ENCODE results near the gene DGKE. TPM values are rescaled to one million over a fixed set of nuclear protein-coding genes. Genes with fewer than 3 reads are reported as not detected.

The DGKE gene
- total and polyA plus RNA-seq, 2 of the 13 experiments (the other 11 are each of a cell fraction or from before 2014, with no cell fraction given) = 3.2 to 5.3 TPM

GRCh38 chr17:56833809-56834379 lies at the start of gene DGKE, which contains the start of gene C17orf67 (continued):
- TF ChIP-seq ZSCAN22 (CRISPR knock-in tag; IDR thresholded peaks at IDR 0.05) (0 out of 2 replicates have a peak, but pooled peaks have one; percentile 24), SKI (IDR thresholded peaks at IDR 0.05; ENCODE audit: partially characterized antibody) (no peak), MTF1 (CRISPR knock-in tag; IDR thresholded peaks at IDR 0.05) (peak; percentile 51; the same call in 1 of the 2 replicates), DNMT1 (CRISPR knock-in tag; IDR thresholded peaks at IDR 0.05) (0 out of 2 replicates have a peak, but pooled peaks have one; percentile 34), ZNF30 (CRISPR knock-in tag; IDR thresholded peaks at IDR 0.05) (no peak), ZNF343 (CRISPR knock-in tag; IDR thresholded peaks at IDR 0.05) (no peak; the same call in 1 of the 2 replicates), MLLT10 (CRISPR knock-in tag; IDR thresholded peaks at IDR 0.05) (no peak), MTF2 (CRISPR knock-in tag; IDR thresholded peaks at IDR 0.05; ENCODE audit: borderline replicate concordance) (no peak; the same call in 1 of the 2 replicates), KLF9 (CRISPR knock-in tag; IDR thresholded peaks at IDR 0.05; ENCODE audit: low read depth) (no peak), ZNF576 (CRISPR knock-in tag; IDR thresholded peaks at IDR 0.05) (no peak), ZSCAN21 (CRISPR knock-in tag; IDR thresholded peaks at IDR 0.05; ENCODE audit: borderline replicate concordance) (peak; percentile 94; the same call in 1 of the 2 replicates), RNF2 (conservative IDR thresholded peaks at IDR 0.05; ENCODE audit: low read depth) (peak; percentile 96), ELK4 (CRISPR knock-in tag; IDR thresholded peaks at IDR 0.05; ENCODE audit: borderline replicate concordance) (no peak), ZSCAN30 (CRISPR knock-in tag; IDR thresholded peaks at IDR 0.05) (no peak)
- TF ChIP-seq, protein P1, sequence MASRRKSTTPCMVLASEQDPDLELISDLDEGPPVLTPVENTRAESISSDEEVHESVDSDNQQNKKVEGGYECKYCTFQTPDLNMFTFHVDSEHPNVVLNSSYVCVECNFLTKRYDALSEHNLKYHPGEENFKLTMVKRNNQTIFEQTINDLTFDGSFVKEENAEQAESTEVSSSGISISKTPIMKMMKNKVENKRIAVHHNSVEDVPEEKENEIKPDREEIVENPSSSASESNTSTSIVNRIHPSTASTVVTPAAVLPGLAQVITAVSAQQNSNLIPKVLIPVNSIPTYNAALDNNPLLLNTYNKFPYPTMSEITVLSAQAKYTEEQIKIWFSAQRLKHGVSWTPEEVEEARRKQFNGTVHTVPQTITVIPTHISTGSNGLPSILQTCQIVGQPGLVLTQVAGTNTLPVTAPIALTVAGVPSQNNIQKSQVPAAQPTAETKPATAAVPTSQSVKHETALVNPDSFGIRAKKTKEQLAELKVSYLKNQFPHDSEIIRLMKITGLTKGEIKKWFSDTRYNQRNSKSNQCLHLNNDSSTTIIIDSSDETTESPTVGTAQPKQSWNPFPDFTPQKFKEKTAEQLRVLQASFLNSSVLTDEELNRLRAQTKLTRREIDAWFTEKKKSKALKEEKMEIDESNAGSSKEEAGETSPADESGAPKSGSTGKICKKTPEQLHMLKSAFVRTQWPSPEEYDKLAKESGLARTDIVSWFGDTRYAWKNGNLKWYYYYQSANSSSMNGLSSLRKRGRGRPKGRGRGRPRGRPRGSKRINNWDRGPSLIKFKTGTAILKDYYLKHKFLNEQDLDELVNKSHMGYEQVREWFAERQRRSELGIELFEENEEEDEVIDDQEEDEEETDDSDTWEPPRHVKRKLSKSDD (CRISPR knock-in tag; IDR thresholded peaks at IDR 0.05; ENCODE audit: low read depth) = peak; percentile 87; the same call in 1 of the 2 replicates
- TF ChIP-seq, protein P2, sequence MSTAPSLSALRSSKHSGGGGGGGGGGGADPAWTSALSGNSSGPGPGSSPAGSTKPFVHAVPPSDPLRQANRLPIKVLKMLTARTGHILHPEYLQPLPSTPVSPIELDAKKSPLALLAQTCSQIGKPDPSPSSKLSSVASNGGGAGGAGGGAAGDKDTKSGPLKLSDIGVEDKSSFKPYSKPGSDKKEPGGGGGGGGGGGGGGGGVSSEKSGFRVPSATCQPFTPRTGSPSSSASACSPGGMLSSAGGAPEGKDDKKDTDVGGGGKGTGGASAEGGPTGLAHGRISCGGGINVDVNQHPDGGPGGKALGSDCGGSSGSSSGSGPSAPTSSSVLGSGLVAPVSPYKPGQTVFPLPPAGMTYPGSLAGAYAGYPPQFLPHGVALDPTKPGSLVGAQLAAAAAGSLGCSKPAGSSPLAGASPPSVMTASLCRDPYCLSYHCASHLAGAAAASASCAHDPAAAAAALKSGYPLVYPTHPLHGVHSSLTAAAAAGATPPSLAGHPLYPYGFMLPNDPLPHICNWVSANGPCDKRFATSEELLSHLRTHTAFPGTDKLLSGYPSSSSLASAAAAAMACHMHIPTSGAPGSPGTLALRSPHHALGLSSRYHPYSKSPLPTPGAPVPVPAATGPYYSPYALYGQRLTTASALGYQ (CRISPR knock-in tag; IDR thresholded peaks at IDR 0.05) = 0 out of 2 replicates have a peak, but pooled peaks have one; percentile 28
- TF ChIP-seq, protein P3, sequence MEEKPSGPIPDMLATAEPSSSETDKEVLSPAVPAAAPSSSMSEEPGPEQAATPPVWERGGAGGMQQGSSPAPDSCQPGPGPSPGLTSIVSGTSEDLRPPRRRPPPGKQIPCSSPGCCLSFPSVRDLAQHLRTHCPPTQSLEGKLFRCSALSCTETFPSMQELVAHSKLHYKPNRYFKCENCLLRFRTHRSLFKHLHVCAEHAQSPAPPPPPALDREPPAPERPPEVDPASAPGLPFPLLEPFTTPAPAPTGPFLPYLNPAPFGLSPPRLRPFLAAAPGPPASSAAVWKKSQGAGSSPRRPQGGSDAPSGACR (CRISPR knock-in tag; IDR thresholded peaks at IDR 0.05) = no peak
- TF ChIP-seq, protein P4, sequence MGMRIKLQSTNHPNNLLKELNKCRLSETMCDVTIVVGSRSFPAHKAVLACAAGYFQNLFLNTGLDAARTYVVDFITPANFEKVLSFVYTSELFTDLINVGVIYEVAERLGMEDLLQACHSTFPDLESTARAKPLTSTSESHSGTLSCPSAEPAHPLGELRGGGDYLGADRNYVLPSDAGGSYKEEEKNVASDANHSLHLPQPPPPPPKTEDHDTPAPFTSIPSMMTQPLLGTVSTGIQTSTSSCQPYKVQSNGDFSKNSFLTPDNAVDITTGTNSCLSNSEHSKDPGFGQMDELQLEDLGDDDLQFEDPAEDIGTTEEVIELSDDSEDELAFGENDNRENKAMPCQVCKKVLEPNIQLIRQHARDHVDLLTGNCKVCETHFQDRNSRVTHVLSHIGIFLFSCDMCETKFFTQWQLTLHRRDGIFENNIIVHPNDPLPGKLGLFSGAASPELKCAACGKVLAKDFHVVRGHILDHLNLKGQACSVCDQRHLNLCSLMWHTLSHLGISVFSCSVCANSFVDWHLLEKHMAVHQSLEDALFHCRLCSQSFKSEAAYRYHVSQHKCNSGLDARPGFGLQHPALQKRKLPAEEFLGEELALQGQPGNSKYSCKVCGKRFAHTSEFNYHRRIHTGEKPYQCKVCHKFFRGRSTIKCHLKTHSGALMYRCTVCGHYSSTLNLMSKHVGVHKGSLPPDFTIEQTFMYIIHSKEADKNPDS (CRISPR knock-in tag; IDR thresholded peaks at IDR 0.05) = no peak
- TF ChIP-seq, protein P5, sequence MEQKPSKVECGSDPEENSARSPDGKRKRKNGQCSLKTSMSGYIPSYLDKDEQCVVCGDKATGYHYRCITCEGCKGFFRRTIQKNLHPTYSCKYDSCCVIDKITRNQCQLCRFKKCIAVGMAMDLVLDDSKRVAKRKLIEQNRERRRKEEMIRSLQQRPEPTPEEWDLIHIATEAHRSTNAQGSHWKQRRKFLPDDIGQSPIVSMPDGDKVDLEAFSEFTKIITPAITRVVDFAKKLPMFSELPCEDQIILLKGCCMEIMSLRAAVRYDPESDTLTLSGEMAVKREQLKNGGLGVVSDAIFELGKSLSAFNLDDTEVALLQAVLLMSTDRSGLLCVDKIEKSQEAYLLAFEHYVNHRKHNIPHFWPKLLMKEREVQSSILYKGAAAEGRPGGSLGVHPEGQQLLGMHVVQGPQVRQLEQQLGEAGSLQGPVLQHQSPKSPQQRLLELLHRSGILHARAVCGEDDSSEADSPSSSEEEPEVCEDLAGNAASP (CRISPR knock-in tag; IDR thresholded peaks at IDR 0.05; ENCODE audit: borderline replicate concordance) = no peak

All from HepG2 (cell line).